Embryonic facial prominence (tissue), 1 donor: Measurements from ENCODE around the gene KLHL22.
"Not testable (repeated sequence)": the region's sequence is repeated elsewhere in the genome, so short reads cannot be mapped to it uniquely, and the experiment has no call there.

Source experiments
- DNase-seq: peaks from one replicate; pipeline ENCODE4 v3.0.0-alpha.2; 2016; ENCODE audit errors: extremely low spot score

KLHL22 gene

DNA sequence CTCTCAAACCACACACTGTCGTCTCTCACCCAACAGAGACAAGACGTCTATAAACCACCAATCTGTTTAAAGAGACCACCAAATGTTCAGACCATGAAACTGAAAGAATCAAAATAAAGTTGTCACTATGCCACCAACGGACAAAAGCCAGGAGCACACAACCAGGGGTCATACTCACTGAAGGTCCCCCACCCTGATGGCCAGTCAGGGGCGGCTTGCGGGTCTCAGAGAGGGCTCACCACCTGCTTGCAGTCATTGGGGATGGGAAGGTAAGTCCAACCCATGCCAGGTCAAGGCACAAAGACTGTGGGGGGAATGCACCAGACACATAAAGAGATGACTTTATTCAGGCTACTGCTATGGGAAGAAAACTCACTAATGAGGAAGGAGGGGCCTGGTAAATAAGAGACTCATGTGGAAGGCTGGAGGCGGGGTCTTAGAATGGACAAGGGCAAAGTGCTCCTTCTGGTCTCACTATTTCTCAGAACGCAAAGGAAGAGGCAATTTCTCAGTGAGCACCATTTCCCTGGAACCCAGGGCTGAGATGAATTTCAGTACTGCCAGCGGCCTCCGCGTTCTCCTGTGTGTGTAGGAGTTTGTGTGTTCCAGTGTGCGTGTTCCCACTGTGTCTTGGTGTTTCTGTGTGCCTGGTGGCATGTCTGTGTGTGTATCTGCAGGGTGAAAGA lies 75.3 kb downstream of the KLHL22 start:
- DNase-seq, result no peak

DNA sequence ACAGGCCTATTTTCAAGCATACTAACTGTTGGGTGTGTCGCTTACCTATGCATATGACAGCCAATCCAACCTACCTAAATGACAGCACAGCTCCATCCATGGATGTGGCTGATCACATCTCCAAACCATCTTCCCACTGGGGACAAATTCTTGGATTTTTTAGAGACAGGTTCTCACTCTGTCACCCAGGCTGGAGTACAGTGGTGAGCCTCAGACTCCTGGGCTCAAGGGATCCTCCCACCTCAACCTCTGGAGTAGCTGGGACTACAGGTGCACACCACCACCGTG lies 76.0 kb downstream of the KLHL22 start:
- no peak for DNase-seq

DNA sequence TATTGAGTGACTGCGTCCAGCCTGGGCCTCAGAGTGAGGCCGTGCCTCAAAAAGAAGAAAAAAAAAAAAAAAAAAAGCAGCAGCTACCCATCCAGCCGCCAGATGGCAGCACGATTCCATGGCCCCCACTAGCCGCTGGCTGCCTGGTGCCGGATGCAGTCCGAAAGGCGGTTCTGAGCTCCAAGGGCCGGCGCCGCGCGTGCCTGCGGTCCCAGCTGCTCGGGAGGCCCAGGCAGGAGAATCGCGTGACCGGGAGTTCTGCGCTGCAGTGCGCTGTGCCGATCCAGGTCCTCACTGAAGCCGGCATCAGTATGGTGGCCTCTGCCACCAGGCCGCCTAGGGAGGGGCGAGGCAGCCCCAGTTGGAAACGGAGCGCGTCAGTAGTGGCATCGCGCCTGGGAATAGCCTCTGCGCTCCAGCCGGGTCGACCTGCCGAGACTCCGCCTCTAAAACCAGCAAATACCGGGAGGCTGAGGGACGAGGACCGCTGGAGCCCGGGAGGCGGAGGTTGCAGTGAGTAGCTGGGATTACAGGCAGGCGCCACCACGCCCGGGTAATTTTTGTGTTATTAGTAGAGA lies 77.3 kb downstream of the KLHL22 start:
- peak; percentile 58 for DNase-seq

DNA sequence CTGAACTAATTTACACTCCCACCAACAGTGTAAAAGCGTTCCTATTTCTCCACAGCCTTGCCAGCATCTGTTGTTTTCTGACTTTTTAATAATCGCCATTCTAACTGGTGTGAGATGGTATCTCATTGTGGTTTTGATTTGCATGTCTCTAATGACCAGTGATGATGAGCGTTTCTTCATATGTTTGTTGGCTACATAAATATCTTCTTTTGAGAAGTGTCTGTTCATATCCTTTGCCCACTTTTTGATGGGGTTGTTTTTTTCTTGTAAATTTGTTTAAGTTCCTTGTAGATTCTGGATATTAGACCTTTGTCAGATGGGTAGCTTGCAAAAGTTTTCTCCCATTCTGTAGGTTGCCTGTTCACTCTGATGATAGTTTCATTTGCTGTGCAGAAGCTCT lies 79.9 kb downstream of the KLHL22 start:
- DNase-seq, result not testable (repeated sequence)

DNA sequence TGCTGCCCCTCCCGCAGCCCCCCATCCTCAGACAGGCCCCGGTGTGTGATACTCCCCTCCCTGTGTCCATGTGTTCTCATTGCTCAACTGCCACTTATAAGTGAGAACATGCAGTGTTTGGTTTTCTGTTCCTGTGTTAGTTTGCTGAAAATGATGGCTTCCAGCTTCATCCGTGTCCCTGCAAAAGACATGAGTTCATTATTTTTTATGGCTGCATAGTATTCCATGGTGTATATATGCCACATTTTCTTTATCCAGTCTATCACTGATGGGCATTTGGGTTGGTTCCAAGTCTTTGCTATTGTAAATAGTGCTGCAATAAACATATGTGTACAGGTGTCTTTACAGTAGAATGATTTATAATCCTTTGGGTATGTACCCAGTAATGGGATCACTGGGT lies 80.4 kb downstream of the KLHL22 start:
- not testable (repeated sequence) for DNase-seq

DNA sequence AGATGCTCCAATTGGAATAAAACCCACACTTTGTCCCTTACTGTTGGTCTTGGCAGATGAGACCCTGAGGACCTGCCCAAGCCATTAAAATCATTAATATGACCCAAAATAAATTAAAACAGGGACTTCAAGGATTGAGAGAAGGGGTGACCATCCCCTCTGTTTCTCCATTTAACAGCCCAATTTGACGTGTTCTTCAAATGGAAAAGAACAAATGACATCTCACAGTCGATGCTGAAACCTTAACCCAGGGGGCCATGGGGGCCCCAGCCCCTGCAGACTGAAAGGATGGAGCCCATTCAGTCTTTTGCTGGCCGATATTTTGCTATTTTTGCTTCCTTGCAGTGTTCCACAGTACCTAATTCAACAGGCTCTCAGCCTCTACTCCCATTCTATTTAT lies 81.1 kb downstream of the KLHL22 start:
- no peak for DNase-seq

DNA sequence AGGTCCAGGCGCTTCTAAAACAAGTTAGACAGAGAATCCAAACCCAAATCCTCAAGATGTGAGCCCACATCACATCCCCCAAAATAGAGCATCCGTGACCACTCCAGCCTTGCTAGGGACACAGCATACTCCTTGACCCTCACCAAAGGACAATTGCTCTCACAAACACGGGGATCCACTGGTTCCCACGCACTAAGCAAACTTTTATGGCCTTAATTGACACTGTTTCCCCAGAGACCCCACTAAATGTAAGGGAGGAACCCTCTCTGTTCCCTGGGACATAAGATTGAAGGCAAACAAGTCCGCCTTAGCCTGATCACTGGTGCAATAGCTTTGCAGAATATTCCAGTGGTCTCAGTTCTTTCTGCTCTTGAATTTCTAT lies 81.5 kb downstream of the KLHL22 start:
- DNase-seq, result no peak

DNA sequence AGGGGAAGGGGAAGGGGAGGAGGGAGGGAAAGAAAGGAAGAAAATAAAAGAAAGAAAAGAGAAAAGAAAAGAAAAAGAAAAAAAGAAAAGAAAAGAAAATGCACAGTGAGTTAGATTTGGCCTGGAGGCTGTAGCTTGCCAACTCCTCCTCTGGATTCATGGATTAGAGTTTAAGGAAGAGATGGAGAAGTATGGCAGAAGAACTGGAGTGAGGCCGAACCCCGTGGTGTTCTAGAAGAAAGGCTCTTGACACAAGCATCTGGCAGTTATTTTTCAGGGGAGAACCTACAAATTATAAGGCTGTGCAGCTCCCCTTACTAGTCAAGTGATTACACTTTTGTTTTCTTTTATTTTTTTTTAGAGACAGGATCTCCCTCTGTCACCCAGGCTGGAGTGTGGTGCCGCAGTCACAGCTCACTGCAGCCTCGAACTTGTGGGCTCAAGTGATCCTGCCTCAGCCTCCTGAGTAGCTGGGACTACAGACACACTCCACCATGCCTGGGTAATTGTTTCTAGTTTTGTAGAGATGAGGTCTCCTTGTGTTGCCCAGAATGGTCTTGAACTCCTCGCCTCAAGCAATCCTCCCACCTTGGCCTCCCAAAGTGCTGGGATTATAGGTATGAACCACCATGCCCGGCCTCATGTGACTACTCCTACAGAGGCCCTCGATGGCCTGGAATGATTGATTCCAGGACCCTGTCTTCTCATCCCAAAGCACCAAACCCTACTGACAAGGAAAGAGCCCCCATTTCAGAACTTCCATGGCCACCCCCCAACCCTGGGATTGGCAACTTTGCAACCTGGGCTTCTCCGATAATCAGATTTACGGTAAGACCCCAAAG lies 82.2 kb downstream of the KLHL22 start:
- DNase-seq, result no peak

DNA sequence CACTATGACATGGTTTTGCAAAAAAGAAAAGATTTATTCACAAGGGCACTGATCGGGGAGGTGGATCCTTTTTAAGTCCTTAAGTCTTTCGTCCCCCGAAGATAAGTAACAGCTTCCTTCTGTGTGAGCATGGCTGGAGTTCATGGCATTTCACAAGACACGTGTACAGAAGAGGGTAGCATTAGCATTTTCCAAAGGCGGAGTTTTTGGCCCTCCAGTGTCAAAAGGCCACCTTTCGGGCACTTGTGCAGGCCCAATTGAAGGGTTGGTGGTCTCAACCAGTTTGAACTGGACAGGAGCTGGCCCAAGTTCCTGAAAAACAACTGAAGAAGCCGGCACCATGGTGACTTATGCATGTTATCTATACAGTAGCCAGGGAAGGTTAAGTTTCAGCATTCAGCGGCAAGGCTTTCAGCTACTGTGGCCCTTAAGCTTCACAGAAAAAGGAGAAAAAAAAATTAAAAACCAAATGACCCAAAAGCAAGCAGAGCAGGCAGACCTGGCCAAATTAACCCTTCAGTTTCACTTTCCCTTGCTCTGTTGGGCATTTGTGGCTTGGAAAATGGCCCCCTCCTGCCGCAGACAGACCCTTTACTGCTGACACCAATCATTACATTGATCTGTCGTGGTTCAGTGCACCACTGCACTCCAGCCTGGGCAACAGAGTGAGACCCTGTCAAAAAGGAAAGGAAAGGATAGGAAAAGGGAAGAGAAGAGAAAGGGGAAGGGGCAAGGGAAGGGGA lies 83.0 kb downstream of the KLHL22 start:
- DNase-seq, result no peak

DNA sequence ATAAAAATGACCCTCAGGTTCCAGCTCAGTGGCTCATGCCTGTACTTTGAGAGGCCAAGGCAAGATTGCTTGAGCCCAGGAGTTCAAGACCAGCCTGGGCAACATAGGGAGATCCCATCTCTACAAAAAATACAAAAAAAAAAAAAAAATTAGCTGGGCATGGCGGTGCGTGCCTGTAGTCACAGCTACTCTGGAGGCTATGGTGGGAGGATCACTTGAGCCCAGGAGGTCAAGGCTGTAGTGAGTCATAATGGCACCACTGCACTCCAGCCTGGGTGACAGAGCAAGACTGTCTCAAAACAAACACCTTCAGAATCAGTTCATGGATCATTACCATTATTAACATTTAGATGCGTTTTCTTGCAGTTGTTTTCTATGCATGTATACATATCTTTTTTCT lies 86.2 kb downstream of the KLHL22 start:
- not testable (repeated sequence) for DNase-seq

DNA sequence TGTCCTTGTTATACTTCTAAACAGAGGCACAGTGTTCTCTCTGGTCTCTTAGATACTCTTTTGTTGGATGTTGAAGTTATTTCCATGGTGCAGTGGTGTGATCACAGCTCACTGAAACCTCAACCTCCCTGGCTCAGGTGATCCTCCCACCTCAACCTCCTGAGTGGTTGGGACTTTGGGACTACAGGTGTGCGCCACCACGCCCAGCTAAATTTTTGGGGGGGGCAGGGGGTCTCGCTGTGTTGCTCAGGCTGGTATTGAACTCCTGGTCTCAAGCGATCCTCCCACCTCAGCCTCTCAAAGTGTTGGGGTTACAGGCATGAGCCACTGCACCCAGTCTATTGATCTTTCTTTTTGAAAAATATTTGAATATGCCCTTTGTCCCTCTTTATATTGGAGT lies 86.7 kb downstream of the KLHL22 start:
- no peak for DNase-seq

DNA sequence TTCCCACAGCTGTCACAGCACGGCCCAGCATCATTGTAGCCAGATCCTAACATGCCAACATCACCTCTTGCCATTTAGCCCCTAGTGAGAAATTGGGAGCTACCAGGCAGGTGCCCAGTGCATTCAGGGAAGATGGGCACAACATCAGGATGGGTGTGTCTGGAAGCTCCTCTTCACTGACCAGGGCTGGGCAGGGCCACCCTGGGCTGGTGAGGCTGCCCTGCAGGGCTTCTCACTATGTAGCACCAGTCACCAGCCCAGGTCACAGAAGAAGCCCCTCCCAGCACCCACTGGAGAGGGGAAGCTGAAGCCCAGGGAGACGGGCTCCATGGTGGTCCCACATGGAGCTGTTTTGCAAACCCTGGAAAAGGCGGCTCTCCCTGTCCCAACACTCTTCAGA lies 87.8 kb downstream of the KLHL22 start:
- no peak for DNase-seq

DNA sequence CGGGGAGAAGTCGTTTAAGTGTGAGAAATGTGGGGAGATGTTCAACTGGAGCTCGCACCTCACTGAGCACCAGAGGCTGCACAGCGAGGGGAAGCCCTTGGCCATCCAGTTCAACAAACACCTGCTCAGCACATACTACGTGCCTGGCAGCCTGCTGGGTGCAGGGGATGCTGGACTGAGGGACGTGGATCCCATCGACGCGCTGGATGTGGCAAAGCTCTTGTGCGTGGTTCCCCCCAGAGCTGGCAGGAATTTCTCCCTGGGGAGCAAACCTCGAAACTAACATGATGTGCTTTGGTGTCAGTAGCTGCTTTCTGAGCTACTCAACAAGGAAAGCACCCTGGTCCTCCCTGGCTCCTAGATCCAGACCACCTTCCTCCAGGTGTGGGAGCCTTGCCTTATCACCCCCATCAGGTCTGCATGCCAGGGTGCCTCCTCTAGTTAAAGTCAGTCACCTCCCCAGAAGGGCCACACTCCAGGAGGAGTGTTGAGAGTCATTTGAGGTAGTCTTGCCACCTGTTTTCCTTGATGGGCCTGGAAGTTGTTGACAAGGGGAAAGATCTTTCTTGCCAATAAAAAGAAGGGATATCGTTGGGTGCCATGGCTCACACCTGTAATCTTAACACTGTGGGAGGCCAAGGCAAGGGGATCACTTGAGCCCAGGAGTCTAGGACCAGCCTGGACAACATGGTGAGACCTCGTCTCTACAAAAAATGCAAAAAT lies 88.7 kb downstream of the KLHL22 start:
- DNase-seq, result no peak

DNA sequence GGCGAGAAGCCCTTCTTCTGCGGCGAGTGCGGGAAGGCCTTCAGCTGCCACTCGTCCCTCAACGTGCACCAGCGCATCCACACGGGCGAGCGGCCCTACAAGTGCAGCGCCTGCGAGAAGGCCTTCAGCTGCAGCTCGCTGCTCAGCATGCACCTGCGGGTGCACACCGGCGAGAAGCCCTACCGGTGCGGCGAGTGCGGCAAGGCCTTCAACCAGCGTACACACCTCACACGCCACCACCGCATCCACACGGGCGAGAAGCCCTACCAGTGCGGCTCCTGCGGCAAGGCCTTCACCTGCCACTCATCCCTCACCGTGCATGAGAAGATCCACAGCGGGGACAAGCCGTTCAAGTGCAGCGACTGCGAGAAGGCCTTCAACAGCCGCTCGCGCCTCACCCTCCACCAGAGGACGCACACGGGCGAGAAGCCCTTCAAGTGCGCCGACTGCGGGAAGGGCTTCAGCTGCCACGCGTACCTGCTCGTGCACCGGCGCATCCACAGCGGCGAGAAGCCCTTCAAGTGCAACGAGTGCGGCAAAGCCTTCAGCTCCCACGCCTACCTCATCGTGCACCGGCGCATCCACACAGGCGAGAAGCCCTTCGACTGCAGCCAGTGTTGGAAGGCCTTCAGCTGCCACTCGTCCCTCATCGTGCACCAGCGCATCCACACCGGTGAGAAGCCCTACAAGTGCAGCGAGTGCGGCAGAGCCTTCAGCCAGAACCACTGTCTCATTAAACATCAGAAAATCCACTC lies 89.5 kb downstream of the KLHL22 start:
- DNase-seq, result no peak

DNA sequence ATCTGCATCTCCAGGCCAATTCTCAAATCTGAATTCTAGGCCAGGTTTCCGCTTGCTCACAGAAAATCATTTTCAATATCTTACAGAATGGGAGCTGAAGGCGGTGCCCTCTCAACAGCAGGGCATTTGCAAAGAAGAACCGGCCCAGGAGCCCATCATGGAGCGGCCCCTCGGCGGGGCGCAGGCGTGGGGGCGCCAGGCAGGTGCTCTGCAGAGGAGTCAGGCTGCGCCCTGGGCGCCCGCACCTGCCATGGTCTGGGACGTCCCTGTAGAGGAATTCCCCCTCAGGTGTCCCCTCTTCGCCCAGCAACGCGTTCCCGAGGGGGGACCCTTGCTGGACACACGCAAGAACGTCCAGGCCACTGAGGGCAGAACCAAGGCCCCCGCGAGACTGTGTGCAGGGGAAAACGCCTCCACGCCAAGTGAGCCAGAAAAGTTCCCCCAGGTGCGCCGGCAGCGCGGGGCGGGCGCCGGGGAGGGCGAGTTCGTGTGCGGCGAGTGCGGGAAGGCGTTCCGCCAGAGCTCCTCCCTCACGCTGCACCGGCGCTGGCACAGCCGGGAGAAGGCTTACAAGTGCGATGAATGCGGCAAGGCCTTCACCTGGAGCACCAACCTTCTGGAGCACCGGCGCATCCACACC lies 90.2 kb downstream of the KLHL22 start:
- DNase-seq, result no peak

DNA sequence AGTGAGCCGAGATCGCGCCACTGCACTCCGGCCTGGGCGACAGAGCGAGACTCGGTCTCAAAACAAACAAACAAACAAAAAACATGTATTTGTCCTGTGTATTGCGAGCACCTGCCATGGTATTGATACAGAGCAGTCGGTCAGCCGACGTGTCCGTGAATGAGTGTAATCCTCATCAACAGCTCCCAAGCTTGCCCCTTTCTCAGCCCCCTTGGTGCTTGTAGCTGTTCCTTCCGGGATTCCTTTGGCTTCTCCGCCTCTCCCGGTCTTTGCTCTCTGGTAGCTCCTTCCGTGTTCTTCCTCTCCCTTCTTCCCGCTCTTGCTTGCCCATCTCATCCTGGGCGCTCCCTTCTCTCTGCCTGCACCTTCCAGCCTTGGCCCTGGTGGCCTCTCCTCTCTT lies 90.7 kb downstream of the KLHL22 start:
- DNase-seq, result no peak

DNA sequence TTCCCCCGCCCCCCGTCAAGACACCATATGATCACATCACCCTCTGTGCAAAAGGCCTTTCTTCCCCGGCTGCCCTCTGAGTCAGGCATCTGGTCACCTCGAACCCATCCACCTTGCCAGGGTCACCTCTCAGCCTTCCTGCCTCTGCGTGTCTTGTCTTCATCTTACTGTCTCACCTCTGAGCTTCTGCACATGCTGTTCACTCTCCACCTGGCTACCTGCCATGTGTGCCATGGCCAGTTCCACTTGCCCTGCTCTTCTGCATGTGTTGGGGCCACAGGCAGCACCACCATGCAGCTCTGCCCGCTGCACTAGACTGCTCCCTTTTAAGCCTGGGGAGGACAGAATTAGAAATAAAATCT lies 91.8 kb downstream of the KLHL22 start:
- DNase-seq, result no peak

DNA sequence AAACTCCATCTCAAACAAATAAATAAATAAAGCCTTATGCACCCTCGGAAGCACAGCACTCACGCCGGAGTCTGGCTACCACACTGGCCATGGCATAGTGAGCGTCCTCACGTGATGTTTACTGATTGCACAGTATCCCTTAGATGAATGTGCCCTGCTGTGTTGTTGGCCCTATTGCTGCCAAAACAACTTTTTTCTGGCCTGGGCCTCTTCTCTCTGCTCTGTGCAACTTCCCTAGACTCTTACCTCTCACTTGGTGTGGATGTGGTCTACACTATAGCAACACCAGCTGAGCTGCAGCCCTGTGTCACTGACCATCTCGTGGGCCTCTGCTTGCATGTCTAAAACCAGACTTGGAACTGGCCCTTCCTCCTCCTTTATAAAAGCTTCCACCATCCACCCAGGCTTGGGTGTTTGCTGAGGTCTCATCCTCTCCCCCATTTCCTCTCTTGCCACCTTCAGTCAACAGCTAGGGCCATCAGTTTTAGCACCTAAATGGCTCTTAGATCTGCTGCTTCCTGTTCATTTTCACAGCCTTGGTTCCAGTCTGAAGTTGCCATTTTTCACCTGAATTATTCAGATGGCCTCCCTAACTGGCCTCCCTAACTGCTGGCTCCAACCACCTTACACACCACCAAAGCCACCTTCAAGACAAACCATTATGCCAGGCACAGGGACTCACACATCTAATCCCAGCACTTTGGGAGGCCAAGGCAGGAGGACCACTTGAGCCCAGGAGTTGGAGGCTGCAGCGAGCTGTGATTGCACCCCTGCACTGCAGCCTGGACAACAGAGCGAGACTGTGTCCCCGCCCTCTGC lies 92.4 kb downstream of the KLHL22 start:
- DNase-seq, result no peak

DNA sequence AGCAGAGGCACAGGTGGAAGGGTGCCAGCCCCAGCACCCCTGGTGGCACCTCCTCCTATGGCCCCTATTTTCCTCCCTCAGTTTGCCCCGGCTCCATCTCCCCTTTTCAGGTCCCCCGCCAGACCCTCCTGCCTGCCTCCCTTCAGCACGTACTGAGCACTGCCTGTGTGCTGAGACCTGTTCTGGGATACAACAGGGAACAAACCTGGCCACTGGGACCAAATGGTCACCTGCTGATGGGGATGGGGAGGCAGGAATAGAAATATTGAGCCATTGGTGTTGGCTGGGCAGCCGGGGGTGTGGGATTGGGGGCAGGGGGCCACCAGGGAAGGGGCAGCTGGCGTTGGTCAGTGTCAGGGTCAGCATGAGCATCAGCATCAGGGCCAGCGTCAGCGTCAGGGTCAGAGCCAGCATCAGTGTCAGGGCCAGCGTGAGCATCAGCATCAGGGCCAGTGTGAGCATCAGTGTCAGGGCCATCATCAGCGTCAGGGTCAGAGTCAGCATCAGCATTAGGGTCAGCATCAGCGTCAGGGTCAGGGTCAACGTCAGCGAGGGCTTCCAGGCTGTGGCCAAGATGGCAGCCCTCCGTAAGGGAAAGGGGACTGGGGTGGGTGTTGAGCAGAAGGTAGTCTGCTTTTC lies 94.1 kb downstream of the KLHL22 start:
- no peak for DNase-seq
